NCI-H1417 (cell line): ENCODE data around the gene CCDC102A.

Experiments used
- DNase-seq, 3 experiments: peaks; one replicate each; lab custom pipeline; 2025; lab: John Stamatoyannopoulos, UW

CCDC102A gene

GRCh38 chr16:57518520-57518919 is 17.9 kb downstream of the CCDC102A start:
- DNase-seq: no peak

DNA sequence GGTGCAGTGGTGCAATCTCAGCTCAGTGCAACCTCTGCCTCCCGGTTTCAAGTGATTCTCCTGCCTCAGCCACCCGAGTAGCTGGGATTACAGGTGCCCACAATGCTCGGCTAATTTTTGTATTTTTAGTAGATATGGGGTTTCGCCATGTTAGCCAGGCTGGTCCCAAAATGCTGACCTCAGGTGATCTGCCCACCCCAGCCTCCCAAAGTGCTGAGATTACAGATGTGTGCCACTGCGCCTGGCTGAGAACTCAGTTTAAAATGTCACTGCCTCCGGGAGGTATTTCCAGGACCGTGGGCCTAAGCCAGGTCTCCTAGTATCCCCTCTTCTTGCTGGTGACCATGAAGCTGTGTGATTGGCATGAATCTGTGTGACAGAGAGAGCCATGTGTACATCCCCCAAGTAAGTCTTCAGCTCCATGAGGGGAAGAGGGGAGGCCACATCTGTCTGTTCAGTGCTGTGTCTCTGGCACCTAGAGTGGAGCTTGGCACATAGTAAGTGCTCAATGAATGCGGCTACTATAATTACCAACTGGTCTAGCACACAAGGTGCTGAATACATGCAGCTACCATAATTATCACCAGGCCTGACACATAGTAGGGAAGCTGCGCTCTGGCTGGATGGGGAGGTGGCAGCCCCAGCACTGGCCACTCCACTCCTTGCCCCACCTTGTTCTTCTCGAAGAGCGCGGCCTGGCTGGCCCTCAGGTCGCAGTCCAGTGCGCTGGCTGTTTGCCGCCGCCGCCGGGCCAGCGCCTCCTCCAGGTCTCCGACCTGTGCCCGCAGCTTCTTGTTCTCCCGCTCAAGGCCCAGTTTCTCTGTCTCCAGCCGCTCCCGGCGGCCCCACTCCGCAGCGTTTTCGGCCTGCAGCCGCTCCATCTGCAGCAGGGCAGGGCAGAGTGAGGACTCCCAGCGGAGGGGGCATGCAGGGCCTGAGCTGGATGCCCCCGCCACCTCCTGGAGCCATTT is 18.7 kb downstream of the CCDC102A start:
- no peak for DNase-seq

GRCh38 chr16:57516773-57517172 is 19.6 kb downstream of the CCDC102A start:
- DNase-seq: no peak

DNA sequence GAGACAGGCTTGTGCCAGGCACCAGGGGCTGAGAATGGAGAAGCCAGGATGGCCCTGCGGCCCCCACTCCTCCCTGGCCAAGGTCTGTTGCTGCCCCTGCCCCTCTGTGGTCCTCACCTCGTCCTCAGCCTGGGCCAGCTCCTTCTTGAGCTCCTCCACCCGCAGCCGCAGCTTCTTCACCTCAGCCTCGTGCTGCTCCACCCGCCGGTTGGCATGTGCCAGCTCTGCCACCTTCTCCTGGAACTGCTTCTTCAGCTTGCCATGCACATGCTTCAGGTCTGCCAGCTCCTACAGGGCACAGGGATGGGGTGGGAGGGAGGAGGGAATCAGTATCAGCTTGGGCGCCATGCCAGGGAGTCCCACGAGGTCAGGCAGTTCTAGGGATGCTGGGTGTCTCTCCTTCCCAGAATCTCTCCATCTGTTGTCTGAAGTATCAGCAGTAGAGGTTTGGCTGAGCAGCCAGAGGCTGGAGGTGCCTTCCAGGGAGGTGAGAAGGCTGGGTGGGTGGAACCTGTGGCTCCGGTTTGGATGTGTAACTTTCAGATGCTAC is 20.1 kb downstream of the CCDC102A start:
- DNase-seq: no peak

DNA sequence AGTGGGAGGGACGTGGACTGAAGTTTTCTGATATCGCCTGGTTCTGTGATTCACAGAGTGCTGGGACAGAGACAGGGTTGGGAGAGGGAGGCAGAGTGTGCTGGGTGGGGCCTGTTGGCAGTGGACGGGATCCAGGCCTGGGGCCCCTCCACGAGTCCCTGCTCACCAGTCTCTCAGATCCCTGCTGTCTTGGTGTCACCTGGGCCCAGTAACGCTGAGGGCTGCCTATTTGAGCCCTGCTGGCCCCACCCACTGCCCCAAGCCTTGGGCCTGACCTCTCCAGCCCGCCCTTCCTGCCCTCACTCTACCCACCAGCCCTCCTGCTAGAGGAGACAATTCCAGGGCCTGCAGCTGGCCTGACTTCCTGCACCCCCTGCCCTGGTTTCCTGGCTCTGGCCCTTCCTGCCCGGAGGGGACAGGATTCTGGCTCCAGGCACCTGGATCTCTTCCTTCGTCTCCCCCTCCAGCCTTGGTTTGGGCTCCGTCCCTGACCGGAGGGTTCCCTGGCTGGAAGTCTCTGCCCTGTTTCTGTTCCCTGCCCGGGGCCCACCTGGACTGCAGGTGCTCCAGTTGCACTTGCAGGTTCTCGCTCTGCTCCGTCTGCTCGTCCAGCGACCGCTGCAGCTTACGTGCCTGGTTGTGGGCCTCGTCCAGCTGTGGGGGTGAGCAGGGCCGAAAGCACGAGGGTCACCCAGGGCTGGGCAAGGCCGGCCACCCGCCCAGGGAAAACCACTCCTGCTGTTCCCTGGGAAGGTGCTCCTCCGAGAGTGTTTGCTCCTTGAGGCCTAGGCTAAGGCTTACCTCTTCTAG is 21.4 kb downstream of the CCDC102A start:
- no peak for DNase-seq

DNA sequence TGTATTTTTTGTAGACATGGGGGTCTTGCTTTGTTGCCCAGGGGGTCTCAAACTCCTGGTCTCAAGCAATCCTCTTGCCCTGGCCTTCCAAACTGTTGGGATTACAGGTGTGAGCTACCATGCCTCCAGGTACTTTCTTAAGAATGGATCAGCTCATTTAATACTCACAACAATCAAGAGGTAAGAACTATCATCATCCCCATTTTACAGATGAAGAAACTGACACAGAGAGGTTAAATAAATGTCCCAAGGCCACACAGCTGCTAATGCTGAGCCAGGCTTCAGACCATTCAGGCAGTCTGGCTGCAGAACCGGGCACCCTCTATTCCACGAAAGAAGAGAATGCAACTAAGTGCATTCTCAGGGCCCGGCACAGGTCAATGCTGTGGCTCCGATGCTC is 22.0 kb downstream of the CCDC102A start:
- DNase-seq: no peak

- peak in 2 of 3 experiments; percentile 27 to 36 for DNase-seq
These were observed 22.8 kb downstream of the CCDC102A start for GRCh38 chr16:57513371-57514102.

DNA sequence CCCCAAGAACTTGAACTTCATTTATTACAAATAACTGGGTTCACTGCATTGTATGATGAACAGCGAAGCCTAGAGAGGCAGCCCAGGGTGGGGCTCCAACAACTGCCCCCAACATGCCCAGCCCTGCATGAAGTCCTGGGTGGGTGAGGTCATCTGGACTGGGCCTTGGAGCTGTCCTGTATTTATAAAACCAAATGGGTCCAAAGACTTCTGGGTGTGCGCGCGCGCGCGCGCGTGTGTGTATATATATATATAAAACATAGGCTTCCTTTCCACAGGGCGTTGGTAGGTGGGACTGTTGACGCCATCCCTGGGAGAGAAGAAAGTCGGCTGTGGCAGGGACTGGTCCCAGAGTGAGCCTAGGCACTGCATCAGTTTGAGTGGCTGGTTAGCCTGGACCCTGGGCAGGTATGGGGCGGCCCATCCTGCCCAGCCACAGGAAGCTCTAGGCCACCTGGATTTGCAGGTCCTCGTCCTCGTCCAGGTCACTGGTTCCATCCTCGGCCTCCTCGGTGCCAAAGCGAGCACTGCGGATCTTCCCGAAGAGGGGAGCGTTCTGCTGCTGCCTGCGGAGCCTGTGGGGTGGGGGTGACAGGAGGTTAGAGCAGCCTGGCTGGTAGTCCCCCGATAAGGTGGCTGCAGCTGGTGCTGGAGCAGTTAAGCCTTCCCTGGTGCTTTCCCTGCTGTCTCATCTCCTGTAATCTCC is 23.9 kb downstream of the CCDC102A start:
- no peak for DNase-seq

DNA sequence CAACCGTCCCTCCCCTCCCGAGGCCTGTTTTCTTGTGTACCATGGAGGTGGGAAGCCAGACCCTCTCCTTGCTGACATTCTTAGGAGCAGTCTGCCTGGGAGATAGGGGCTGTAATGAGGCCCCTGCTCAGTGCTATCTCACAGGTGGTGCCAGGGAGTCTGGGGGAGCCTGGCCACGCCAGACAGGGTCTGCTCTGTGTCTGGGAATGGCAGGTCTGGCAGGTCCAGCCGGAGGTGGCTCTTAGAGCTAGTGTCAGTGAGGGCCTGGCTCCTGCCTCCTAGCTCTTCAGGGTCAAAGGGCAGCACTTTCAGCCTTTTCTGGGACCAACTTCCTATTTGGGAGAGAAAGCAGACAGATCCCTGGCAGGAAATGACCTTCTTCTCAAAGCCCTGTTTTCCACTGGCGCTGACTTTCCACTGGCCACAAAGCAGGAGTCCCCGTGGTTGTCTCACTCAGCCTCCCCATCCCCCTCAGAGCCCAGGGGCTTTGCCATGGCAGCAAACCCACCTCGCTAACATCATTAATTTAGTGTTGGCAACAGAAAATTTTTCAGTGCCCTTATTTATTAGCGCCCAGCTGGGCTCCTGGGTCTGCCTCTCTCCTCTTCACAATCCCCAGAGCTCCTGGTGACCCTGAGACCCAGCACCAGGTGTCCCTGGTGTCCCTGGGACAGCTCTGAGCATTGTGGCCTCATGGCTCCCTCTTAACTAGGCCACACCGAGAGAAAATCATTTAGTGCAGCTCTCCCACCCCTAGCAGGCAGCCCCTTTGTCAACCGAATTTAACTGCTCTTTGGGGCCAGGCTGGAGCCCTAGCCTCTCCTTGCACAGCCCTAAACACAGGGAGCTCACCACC is 26.1 kb downstream of the CCDC102A start:
- peak in 2 of 3 experiments; percentile 22 to 56 for DNase-seq

DNA sequence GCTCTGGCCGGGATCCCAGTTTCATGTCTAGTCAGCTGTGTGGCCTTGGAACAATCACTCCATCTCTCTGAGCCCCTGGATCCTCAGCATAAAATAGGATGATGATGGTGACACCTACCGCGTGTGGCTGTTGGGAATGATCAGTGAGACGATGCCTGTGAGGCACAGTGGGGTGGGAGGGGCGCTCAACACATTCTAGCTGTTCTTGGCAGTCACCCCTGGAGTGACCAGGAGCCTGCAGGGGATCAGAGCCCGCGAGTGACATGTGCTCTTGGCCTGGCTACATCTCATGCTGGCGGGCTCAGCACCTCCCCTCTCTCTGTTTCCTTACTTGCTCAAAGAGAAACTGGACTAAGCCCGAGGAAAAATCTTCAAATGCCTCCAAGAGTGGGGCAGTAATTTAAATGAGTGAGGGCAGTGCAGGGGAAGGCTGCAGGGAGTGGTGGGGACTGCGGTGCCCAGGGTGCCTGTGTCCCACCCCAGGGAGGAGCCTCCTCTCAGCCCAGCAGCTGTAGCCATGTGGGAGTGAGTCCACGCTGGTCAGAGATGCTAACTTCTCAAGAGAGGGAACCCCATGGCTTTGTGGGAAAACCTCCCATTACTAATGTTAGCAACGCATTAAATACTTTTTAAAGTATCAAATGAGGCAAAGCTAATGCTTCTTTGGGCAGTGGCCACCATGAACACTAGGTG is 27.0 kb downstream of the CCDC102A start:
- peak in 2 of 3 experiments; percentile 5 to 31 for DNase-seq

DNA sequence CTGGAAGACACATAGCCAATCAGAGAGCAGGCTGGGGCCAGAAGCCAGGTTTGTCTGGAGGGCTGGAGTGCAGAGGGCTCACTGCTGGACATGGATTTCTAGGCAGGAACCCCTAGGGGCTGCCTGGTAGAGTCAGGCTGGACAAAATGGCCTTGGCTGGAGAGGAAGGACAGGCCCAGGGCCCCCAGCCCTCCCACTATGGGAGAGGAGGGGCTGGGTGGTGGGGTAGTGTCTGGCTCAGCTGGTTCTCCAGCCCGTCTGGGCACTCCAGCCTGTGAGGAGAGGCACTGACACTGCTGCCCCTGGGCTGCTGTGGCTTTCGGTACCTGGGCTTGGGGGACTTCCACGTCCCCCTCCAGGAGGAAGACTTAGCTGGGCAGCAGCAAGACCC is 28.3 kb downstream of the CCDC102A start:
- no peak for DNase-seq

GRCh38 chr16:57507136-57508034 is 29.0 kb downstream of the CCDC102A start:
- peak; percentile 32 to 97 (median 94) for DNase-seq

- peak in 1 of 3 experiments; percentile 16 for DNase-seq
These were observed 31.2 kb downstream of the CCDC102A start for GRCh38 chr16:57505169-57505568.

DNA sequence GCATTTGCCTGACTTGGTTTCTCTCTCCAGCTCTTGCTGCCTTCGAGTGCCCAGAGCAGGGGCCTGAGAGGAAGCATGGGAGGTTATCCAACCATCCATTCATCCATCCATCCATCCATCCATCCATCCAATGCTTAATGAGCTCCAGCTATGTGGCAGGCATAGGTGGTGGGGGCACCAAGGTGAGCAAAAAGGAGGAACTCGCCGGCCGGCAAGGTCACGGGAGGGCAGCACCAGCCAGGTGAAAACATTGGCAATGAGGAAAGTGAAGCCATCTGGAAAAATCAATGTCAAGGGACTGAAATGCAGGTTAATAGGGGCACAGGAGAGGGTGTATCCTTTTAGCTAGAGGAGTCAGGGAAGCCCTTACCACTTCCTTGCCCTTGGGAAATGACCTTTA is 31.9 kb downstream of the CCDC102A start:
- DNase-seq: no peak

GRCh38 chr16:57504001-57504400 is 32.4 kb downstream of the CCDC102A start:
- DNase-seq: peak in 1 of 3 experiments; percentile 35

DNA sequence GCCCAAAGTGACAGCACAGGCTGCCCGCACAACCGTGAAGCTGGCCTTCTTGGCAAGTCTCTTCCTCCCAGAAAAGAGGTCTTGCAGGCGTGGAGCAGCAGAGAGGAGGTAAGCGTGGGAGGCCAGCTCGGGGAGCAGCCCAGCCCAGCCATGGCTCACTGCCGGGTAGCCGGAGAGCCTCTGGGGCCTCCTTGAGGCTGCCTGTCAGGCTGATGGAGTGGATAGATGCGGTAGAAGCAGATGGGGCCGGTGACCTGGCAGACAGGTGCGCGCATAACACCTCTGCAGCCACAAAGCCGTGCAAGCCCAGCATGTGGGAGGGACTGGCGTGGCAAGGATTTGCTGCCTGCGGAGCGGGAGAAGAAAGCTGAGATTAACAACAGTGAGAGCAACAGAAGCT is 33.0 kb downstream of the CCDC102A start:
- peak; percentile 85 to 95 (median 89) for DNase-seq

GRCh38 chr16:57502048-57502775 is 34.2 kb downstream of the CCDC102A start:
- peak; percentile 50 to 85 (median 68) for DNase-seq

- no peak for DNase-seq
These were observed 34.9 kb downstream of the CCDC102A start for GRCh38 chr16:57501492-57501891.
